Activated T-helper 9 cell treated with anti-CD3 and anti-CD28 coated beads, Interleukin-2, amount 50 U/mL, for 16 hours (primary cell): ENCODE measurements around the gene HOXC6.
"Not testable (repeated sequence)": the region's sequence is repeated elsewhere in the genome, so short reads cannot be mapped to it uniquely, and the experiment has no call there.

Source experiments
- DNase-seq: peaks from one replicate; pipeline ENCODE4 v3.0.0-alpha.2; 2020; ENCODE audit warnings: low read depth

HOXC6 gene

GRCh38 chr12:54041097-54041690 is 13.0 kb downstream of the HOXC6 start:
- DNase-seq = no peak

DNA sequence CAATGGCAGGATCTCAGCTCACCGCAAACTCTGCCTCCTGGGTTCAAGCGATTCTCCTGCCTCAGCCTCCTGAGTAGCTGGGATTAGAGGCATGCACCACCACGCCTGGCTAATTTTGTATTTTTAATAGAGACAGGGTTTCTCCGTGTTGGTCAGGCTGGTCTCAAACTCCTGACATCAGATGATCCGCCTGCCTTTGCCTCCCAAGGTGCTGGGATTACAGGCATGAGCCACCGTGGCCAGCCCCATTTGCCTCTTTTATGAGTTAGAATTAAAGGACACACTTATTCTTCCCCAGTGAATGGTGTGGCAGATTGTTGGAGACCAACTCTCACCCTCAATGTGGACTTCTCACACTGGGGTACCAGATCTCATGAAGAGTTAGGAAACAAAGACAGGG is 13.8 kb downstream of the HOXC6 start:
- not testable (repeated sequence) for DNase-seq

GRCh38 chr12:54042970-54043853 is 15.0 kb downstream of the HOXC6 start:
- no peak for DNase-seq

DNA sequence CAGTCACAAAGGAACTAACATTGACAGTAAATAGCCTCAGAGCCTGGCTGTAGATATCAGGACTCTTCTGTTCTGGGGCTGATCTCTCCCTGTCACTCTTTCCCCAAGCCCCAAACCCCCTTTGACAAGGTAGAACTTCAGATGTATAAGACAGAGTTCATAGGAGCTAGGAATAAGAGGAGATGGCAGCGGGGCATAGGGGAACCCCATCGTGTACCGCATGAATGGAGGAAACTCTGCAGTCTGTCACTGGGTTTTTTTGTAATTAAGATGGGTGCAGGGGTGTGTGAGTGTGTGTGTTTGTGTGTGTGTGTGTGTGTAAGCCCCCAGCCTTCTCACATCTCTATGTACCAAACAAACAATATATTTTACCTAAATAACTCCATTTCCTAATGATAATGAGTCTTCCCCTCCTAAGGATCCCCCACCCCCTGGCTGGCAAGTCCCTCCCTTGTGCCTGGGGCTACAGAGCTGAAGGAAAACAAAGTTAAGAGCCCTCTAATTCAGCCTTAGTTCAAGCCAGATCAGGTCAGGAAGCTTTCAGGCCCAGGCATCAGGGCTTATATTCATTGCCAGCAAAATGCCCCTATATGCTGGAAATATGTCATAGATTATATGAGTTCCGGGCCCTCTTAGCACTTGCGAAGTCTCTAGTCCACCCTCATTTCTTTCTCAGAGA is 16.3 kb downstream of the HOXC6 start:
- no peak for DNase-seq

- no peak for DNase-seq
These were observed 17.2 kb downstream of the HOXC6 start for GRCh38 chr12:54045401-54045800.

DNA sequence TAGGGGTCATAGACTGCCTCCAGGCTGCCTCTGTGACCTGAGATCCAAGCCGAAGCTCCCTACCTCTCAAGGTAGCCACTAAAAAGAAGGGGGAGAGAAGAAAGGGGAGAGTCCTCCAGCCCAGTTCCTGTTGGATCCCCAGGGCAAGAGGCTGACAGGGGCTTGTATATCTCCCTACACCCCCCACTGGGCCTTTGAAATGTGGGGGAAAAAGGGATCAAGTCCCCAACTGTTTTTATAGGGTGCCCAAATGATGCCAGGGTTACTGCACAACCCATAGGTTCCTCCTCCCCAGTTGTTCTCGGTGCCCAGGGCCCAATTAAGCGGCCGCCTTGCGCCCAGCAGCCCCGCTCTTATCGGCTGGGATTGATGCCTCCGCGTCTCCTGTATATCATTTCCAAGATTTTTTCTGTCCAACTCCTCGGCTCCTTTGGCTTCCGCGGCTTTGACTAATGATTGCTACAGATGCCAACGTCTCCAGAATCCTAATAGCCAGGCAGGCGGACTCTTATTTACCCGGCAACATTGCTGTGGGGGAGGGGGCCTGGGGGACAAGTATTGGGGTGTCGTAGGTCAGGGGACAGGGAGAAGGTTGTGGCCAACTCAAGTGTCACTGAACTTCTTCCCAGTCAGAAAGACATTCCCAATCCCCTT is 17.8 kb downstream of the HOXC6 start:
- DNase-seq = no peak

DNA sequence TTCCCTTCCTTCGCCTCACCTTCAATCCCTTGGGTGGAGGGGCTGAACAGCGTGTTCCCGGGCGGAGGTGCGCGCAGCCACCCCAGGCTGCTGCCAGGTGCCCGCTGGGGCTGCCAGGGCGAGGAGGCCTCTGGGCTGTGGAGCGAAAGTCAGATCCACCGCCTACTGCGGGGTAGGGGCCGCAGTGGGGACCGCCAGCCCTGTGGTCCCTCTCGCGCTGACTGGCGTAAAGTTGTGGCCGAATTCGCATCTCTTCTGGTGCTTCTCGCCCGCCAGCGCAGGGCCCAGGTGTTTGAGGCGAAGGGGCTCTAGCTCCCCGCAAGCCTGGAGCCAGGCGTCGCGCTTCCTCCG is 18.5 kb downstream of the HOXC6 start:
- no peak for DNase-seq

DNA sequence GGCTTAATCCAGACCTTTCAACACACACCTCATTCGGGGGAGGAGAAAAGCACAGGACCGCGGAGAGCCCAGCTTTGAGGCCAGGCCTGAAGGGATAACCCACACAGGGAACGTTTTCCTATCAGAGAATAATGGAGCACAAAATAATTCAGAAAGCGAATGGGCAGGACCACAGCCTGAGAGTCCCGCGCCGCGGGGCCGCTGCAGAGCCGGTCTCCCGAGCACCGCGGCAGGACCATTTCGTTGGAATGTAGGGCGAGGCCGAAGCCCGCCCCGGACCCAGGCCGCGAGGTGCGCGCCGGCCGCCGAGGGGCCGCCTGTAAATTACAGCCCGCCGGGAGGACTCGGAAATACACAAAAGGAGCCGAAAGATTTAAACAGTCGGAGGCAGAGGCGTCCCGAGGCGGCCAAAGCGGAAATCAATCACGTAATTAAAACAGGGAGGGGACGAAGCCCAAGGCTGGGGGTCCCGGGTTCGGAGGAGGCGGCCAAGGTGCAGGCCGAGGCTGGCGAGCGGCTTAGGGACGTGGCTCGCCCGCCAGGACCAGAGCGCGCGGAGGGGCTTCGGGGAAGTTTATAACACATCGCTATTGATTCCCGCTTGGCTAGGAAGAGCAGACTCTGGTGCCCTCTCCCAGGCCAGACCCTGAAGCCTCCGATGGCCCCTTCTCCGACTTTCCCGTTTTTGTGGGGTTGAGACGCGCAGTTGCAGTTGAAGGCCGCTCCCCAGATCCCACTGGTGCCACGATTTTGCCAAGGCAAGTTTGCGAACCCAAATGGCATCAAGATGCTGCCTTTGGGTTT is 19.1 kb downstream of the HOXC6 start:
- DNase-seq = no peak

GRCh38 chr12:54047964-54048303 is 19.7 kb downstream of the HOXC6 start:
- no peak for DNase-seq

DNA sequence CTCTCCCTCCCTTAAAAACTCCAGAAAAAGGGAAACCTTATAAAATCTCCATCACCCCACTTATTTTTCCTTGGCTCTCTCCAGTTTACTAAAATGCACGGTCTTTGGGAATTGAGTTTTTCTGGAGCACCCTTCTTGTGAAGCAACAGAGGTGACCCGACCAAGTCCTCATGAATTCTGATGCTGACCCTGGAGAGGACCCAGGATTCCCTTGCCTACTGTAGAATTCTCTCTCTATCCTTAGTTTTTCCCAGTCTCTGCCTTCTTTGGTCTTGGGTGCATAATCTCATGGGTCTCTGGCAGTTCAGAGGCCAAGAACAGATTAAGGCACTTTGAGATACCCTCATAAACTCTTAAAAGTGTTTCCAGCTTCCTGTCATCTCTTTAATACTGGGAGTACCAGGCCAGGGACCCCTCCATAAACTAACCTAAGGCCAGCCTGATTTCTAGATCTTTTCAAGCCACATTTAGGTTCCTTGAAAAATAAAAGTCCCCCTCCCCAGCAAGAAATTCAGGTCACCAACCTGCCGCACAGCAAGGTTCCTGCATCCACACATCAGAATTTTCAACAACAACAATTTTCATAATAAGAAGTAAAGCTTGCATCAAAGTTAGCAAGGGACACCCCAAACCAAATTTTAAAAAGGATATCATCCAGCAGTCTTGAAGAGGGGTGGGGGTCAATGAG is 20.3 kb downstream of the HOXC6 start:
- DNase-seq = no peak

GRCh38 chr12:54049108-54049507 is 20.9 kb downstream of the HOXC6 start:
- DNase-seq = no peak

- no peak for DNase-seq
These were observed 22.2 kb downstream of the HOXC6 start for GRCh38 chr12:54050482-54050810.

DNA sequence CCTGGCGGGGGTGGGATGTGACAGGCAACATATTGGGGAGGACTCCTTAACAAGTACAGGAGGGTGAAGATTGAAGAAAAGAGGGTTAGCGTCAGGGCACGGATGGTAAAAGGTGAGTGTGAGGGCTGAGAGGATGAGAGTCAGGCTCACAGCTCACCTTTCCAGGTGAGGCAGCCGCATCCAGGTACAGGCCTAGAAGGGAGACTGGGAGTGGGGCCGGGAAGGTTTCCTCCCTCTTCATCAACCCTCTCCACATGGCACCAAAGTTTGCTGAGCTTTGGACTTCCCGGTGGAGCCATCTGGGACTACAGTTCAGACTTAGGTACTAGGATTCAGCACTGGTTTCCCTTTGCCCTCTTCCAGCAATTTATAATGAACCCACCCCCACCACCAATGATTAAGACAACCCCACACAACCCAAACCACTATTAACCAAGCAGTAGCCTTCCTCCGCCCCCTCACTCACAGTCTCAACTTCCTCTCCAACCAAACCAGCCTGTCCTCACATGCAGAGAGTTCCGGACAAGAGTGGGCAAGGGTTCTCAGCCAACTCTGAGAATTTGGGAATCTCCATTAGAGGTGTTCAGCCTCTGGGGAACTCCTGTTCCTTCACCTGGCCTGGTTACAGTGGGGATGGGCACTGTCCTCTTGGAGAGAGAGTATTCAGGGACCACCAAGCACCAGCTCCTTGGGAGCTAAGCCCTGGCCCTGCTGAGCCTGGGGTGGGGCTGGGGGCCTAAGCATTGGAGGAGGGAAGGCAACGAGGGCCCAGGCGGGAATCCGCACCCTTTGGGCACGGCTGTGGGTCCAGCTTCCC is 23.0 kb downstream of the HOXC6 start:
- DNase-seq = no peak

GRCh38 chr12:54051874-54052437 is 23.7 kb downstream of the HOXC6 start:
- DNase-seq = no peak

- no peak for DNase-seq
These were observed 24.3 kb downstream of the HOXC6 start for GRCh38 chr12:54052438-54053002.

DNA sequence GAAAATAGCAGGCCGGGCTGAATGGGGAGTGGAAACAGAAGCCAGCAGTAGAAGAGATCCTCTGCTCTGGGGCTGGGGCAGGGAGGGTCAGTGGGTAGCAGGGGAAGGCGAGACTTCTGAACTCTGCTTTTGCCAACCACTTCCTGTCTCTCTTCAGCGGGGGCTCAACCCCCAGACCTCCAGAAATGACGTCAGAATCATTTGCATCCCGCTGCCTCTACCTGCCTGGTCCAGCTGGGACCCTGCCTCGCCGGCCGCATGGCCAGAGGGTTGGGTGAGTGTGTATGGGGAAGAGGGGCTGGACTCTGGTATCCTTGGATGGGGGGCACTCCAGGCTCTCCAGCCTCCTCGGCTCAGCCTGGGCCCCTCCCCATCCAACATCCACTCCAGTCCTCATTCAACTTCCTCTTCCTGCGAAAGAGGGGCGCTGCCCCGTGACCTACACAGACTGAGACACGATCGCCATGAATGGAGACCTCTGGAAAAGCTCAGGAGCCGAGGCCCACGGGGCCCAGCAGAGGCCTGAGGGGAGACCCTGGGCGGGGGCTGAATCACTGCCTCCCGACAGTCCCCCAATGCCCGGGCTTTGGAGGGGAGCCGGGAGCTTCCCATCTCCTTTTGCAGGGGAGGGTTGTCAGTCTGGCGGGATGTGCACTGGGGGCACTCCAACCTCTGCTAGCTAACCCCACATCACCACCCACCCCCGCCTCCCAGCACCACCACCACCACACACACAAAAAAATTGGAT is 24.9 kb downstream of the HOXC6 start:
- no peak for DNase-seq

DNA sequence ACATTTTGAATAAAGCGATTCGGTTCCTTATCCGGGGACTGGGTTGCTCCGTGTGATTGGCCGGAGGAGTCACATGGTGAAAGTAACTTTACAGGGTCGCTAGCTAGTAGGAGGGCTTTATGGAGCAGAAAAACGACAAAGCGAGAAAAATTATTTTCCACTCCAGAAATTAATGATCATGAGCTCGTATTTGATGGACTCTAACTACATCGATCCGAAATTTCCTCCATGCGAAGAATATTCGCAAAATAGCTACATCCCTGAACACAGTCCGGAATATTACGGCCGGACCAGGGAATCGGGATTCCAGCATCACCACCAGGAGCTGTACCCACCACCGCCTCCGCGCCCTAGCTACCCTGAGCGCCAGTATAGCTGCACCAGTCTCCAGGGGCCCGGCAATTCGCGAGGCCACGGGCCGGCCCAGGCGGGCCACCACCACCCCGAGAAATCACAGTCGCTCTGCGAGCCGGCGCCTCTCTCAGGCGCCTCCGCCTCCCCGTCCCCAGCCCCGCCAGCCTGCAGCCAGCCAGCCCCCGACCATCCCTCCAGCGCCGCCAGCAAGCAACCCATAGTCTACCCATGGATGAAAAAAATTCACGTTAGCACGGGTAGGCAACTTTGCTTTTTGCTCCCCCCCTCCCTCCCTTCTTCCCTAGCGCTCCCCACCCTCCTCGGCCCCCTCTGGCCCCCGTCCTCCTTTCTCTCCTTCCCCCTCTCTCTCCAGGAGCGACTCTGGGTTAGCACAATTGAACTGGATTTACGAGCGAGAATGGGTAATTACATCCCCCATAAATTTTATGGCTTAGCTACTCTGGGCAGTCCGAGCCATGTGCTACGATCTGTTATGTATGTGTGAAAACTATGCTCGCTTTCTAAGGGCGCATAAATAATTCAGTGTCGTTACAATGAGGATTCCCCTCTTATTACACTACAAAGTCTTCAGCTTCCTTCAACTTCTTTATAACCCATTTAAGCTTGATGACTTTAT is 25.8 kb downstream of the HOXC6 start, which contains the start of gene HOXC4:
TSS of gene HOXC4 (plus strand) at position 85 of the 991 bp plus-strand sequence. CDS start at position 173, 88 bp downstream.
- no peak for DNase-seq

- DNase-seq = no peak
These were observed 26.5 kb downstream of the HOXC6 start for GRCh38 chr12:54054742-54055194.
